Measurements from ENCODE around the gene SPOCK1.

GRCh38 chr5:137394380-137394779 is 104.7 kb downstream of the SPOCK1 start:
- TF ChIP-seq CTCF (IDR thresholded peaks at IDR 0.05; ENCODE audit: borderline replicate concordance, extremely low read depth, low read length, poor library complexity, severe bottlenecking) (no peak), EZH2 (IDR thresholded peaks at IDR 0.05; ENCODE audit: borderline replicate concordance, low read depth, low read length, severe bottlenecking) (no peak)
